ENCODE data around the gene TBL3. TPM values are rescaled to one million over a fixed set of nuclear protein-coding genes. Genes with fewer than 3 reads are reported as not detected.

Gene TBL3
- total RNA-seq, 1 donor from 2014 or later, result 18.3 TPM

- intact Hi-C loops (cut with DNase I), result loop anchor here (10.0 kb wide), 1 partner anchor 478 kb away; no protein-coding TSS in a partner anchor
- DNase-seq (ENCODE audit: low spot score), result no peak
These were observed 54.7 kb downstream of the TBL3 start, which contains the start of gene NHERF2 for GRCh38 chr16:2026461-2027023. Gene NHERF2 (plus strand): TSS chr16:2026902. CDS start chr16:2027006, 104 bp downstream.

DNA sequence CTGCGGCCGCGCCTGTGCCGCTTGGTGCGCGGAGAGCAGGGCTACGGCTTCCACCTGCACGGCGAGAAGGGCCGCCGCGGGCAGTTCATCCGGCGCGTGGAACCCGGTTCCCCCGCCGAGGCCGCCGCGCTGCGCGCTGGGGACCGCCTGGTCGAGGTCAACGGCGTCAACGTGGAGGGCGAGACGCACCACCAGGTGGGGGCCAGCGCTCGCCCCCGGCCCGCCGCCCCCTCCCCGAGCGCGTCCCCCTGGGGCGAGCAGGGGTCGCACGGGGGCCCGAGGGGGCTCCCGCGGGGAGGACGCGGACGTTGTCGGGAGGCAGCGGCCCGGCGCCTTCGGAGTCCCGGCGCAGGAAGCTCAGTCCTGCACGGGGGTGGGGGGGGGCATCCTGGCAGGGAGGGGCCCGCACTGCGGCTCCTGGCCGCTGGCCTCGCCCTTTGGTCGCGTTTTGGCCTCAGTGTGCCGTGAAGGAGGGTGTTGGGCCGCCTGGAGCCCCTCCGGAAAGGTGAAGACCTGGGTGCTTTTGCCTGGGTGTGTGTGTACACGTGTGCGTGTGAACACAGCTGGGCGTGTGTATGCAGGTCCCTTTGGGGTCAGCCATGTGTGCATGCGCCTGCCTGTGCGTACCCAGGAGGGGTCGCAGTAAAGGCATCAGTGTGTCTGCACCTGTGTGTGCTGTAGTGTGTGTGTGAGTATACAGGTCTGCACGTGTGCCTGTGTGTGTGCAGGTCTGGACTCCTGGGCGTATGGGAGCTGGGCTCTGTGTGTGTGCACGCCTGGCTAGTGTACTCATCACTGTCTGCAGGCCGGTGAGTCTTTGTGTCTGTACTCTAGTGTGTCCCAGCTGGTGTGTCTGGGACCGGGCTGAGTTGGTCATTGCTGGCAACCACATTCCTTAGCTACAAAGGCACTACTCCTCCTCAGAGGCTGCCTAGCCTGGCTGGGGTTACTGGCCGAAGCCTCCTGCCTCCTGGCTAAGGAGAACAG lies 55.5 kb downstream of the TBL3 start:
- DNase-seq (ENCODE audit: low spot score), result no peak
- intact Hi-C loops (cut with DNase I), result loop anchor here (2.0 to 10.0 kb wide), 2 partner anchors 17 to 477 kb away; no protein-coding TSS in a partner anchor

DNA sequence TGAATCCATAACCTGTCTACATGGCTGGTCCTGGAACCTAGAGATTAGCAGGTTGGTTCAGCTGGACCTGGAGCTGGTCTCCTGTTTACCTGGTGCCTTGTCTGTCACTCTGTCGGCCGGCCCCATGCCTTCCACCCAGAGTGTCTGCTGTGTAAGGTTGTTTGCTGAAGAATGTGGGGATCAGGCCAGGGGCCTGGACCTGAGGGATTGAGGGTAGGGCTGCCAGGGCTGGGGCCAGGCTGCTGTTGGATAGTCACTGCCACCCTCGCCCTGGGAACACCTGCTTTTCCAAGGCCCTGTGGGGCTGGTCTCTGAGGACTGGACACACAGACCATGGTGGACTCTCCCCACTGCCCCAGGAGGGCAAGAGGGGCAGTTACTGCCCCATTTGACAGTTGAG lies 56.3 kb downstream of the TBL3 start:
- DNase-seq (ENCODE audit: low spot score), result no peak
- intact Hi-C loops (cut with DNase I), result loop anchor here (2.0 to 10.0 kb wide), 2 partner anchors 17 to 477 kb away; no protein-coding TSS in a partner anchor

DNA sequence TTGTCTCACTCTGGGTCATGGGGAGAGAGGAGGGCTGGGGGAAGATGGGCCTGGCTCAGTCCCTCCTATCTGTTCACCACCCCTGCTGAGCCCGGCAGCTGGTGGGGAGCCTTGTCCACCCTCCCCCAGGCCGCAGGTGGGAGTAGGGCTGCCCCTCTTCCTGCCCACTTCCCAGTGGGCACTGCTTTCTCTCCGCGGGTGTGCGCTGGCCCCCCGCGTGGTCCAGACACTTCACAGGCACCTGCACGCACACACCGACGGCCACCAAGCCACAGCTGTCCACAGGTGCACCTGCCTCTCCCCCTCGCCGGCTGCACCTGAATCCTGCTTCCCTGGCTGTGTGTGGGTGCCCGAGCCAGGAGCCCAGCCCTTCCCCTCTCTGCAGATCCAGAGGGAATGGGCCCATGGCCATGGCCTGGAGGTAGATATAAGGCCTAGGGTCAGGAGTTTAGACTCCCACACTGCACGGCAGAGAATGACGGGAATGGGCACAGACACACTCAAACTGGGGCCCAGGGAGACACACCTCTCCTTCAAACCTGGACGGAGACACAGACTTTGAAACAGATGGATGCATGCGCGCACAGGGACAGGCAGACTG lies 56.9 kb downstream of the TBL3 start:
- intact Hi-C loops (cut with DNase I), result loop anchor here (2.0 to 10.0 kb wide), 2 partner anchors 16 to 476 kb away; no protein-coding TSS in a partner anchor
- no peak for DNase-seq (ENCODE audit: low spot score)

- intact Hi-C loops (cut with DNase I), result loop anchor here (2.0 to 10.0 kb wide), 2 partner anchors 15 to 475 kb away; no protein-coding TSS in a partner anchor
- DNase-seq (ENCODE audit: low spot score), result no peak
These were observed 57.5 kb downstream of the TBL3 start for GRCh38 chr16:2029350-2029749.

DNA sequence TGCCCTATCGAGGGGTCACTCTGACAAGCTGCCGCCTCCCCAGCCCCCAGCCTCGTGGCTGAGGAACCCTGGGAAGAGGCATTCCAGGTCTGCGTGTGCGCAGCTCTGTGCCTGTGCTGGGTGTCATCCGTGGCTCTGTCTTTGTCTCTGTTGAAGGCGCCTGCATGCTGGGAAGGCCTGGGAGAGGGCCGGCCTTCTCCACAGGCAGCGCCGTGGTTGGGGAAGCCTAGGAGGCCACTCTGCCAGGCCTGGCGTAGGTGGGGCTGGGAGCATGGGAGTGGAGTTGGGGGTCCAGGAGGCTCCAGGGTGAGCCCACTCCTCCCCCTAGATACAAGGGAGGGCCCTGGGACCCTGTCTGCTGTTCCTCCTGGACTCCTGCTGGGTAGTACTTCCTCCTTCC lies 58.2 kb downstream of the TBL3 start:
- intact Hi-C loops (cut with DNase I), result loop anchor here (10.0 kb wide), 1 partner anchor 485 kb away; no protein-coding TSS in a partner anchor
- no peak for DNase-seq (ENCODE audit: low spot score)

- intact Hi-C loops (cut with DNase I), result loop anchor here (10.0 kb wide), 1 partner anchor 486 kb away; no protein-coding TSS in a partner anchor
- DNase-seq (ENCODE audit: low spot score), result no peak
These were observed 59.3 kb downstream of the TBL3 start for GRCh38 chr16:2031081-2031577.

Other genes starting within 250 kb of the TBL3 start
- gene NME3, start 200.5 kb upstream of the TBL3 start, total RNA-seq, result 31.7 TPM
- 14.9 TPM for gene EME2, start 199.2 kb upstream of the TBL3 start, total RNA-seq
- gene MRPS34, start 198.9 kb upstream of the TBL3 start, total RNA-seq, result 63.4 TPM
- gene SPSB3, start 189.5 kb upstream of the TBL3 start, total RNA-seq, result 24.2 TPM
- 32.3 TPM for gene NUBP2, start 189.1 kb upstream of the TBL3 start, total RNA-seq
- gene IGFALS, start 178.3 kb upstream of the TBL3 start, total RNA-seq, result 0.19 TPM
- gene HAGH, start 145.2 kb upstream of the TBL3 start, total RNA-seq, result 166 TPM
- 20.5 TPM for gene FAHD1, start 144.8 kb upstream of the TBL3 start, total RNA-seq
- not detected for gene MEIOB, start 99.9 kb upstream of the TBL3 start, total RNA-seq
- gene HS3ST6, start 53.6 kb upstream of the TBL3 start, total RNA-seq, result not detected
- gene MSRB1, start 28.9 kb upstream of the TBL3 start, total RNA-seq, result 39.2 TPM
- 202 TPM for gene RPL3L, start 17.4 kb upstream of the TBL3 start, total RNA-seq
- gene NDUFB10, start 12.5 kb upstream of the TBL3 start, total RNA-seq, result 390 TPM
- gene RPS2, start 7.2 kb upstream of the TBL3 start, total RNA-seq, result 702 TPM
- gene RNF151, start 5.2 kb upstream of the TBL3 start, total RNA-seq, result not detected
- gene NOXO1, start 9.4 kb downstream of the TBL3 start, total RNA-seq, result not detected
- gene GFER, start 12.1 kb downstream of the TBL3 start, total RNA-seq, result 25.5 TPM
- 1.8 TPM for gene SYNGR3, start 17.9 kb downstream of the TBL3 start, total RNA-seq
- gene ZNF598, start 37.8 kb downstream of the TBL3 start, total RNA-seq, result 21.9 TPM
- not detected for gene NPW, start 47.7 kb downstream of the TBL3 start, total RNA-seq
- 183 TPM for gene NHERF2, start 54.8 kb downstream of the TBL3 start, total RNA-seq
- 10.4 TPM for gene NTHL1, start 75.8 kb downstream of the TBL3 start, total RNA-seq
- 73.3 TPM for gene TSC2, start 75.9 kb downstream of the TBL3 start, total RNA-seq
- 178 TPM for gene PKD1, start 163.8 kb downstream of the TBL3 start, total RNA-seq
- 2.2 TPM for gene RAB26, start 176.6 kb downstream of the TBL3 start, total RNA-seq
- gene TRAF7, start 183.7 kb downstream of the TBL3 start, total RNA-seq, result 35.7 TPM
- 1.2 TPM for gene CASKIN1, start 224.6 kb downstream of the TBL3 start, total RNA-seq
- 26.3 TPM for gene MLST8, start 233.4 kb downstream of the TBL3 start, total RNA-seq
- gene BRICD5, start 238.8 kb downstream of the TBL3 start, total RNA-seq, result 7.0 TPM
- gene PGP, start 242.8 kb downstream of the TBL3 start, total RNA-seq, result 23.4 TPM

All from cardiac septum (tissue), 1 donor.